Measurements from ENCODE around the gene ADI1. TPM values are rescaled to one million over a fixed set of nuclear protein-coding genes. Genes with fewer than 3 reads are reported as not detected.

Gene ADI1
- total RNA-seq, 2 experiments from 2014 or later, result 19.2 to 22.1 TPM

- Histone ChIP-seq H4K20me1 (ENCODE audit: insufficient read depth, low read length) (no peaks in the 10 kb centered on the region), H3K4me2 (ENCODE audit: low read length) (no peak overlapping the region), H3K9me2 (ENCODE audit: insufficient read depth, low read length) (no peaks in the 10 kb centered on the region), H3K27ac (ENCODE audit: low read depth, low read length, poor library complexity, severe bottlenecking) (no peak overlapping the region), H3K9me3 (ENCODE audit: low read length) (no peaks in the 10 kb centered on the region), H3K4me1 (ENCODE audit: insufficient read depth, low read length, poor library complexity, severe bottlenecking) (no peaks in the 10 kb centered on the region), H2AFZ (ENCODE audit: low read length) (no peak overlapping the region), H3K4me3 (ENCODE audit: low read depth, low read length, poor library complexity, severe bottlenecking) (no peak overlapping the region), H3K36me3 (ENCODE audit: insufficient read depth, low read length) (peaks cover 29% of the 10 kb centered on the region), H3K79me2 (ENCODE audit: insufficient read depth, low read depth, low read length) (no peaks in the 10 kb centered on the region)
- ChIA-PET CTCF (ENCODE audit: unreplicated experiment) (no interaction called here), POLR2A (interaction anchor here (0.6 to 1.9 kb wide), 4 partner anchors 10 to 208 kb away, joined by 3 to 6 read pairs (median 5); no protein-coding TSS in a partner anchor)
- no TSS peak for BruUV-seq (replicated peaks)
- TF ChIP-seq CTCF (conservative IDR thresholded peaks at IDR 0.05; ENCODE audit: low read length) (no peak), EZH2phosphoT487 (IDR thresholded peaks at IDR 0.05; ENCODE audit: borderline replicate concordance, low read depth, low read length) (no peak)
- no peak for DNase-seq (ENCODE audit: low spot score)
- intact Hi-C loops (cut with micrococcal nuclease; ENCODE audit: unreplicated experiment), result no loop called here
Measured at GRCh38 chr2:3451169-3451568, 68.2 kb downstream of the ADI1 start.

- no peak overlapping the region for H3K4me2 ChIP-seq (ENCODE audit: low read length)
- CTCF ChIA-PET (ENCODE audit: unreplicated experiment), result no interaction called here
Measured at GRCh38 chr2:3450385-3451010, 68.8 kb downstream of the ADI1 start.

More at GRCh38 chr2:3450385-3451010, 68.8 kb downstream of the ADI1 start:
- POLR2A ChIA-PET, result interaction anchor here (0.6 to 1.9 kb wide), 3 partner anchors 11 to 109 kb away, joined by 5 to 6 read pairs (median 5); no protein-coding TSS in a partner anchor
- BruUV-seq (replicated peaks), result no TSS peak
- Histone ChIP-seq H3K4me3 (ENCODE audit: low read depth, low read length, poor library complexity, severe bottlenecking) (no peak overlapping the region), H3K27ac (ENCODE audit: low read depth, low read length, poor library complexity, severe bottlenecking) (no peak overlapping the region), H2AFZ (ENCODE audit: low read length) (no peak overlapping the region), H3K79me2 (ENCODE audit: insufficient read depth, low read depth, low read length) (no peaks in the 10 kb centered on the region), H3K36me3 (ENCODE audit: insufficient read depth, low read length) (peaks cover 31% of the 10 kb centered on the region), H3K9me2 (ENCODE audit: insufficient read depth, low read length) (no peaks in the 10 kb centered on the region), H3K4me1 (ENCODE audit: insufficient read depth, low read length, poor library complexity, severe bottlenecking) (no peaks in the 10 kb centered on the region), H4K20me1 (ENCODE audit: insufficient read depth, low read length) (no peaks in the 10 kb centered on the region), H3K9me3 (ENCODE audit: low read length) (no peaks in the 10 kb centered on the region)
- no peak for DNase-seq (ENCODE audit: low spot score)
- intact Hi-C loops (cut with micrococcal nuclease; ENCODE audit: unreplicated experiment), result no loop called here
- no peak for TF ChIP-seq CTCF (conservative IDR thresholded peaks at IDR 0.05; ENCODE audit: low read length)
- no peak for TF ChIP-seq EZH2phosphoT487 (IDR thresholded peaks at IDR 0.05; ENCODE audit: borderline replicate concordance, low read depth, low read length)
